Measurements from ENCODE around the gene NANOS3. TPM values are rescaled to one million over a fixed set of nuclear protein-coding genes. Genes with fewer than 3 reads are reported as not detected.

Gene NANOS3
- total and polyA plus RNA-seq, 9 of the 15 experiments (the other 6 are each of a cell fraction or from before 2014, with no cell fraction given): not detected

DNA sequence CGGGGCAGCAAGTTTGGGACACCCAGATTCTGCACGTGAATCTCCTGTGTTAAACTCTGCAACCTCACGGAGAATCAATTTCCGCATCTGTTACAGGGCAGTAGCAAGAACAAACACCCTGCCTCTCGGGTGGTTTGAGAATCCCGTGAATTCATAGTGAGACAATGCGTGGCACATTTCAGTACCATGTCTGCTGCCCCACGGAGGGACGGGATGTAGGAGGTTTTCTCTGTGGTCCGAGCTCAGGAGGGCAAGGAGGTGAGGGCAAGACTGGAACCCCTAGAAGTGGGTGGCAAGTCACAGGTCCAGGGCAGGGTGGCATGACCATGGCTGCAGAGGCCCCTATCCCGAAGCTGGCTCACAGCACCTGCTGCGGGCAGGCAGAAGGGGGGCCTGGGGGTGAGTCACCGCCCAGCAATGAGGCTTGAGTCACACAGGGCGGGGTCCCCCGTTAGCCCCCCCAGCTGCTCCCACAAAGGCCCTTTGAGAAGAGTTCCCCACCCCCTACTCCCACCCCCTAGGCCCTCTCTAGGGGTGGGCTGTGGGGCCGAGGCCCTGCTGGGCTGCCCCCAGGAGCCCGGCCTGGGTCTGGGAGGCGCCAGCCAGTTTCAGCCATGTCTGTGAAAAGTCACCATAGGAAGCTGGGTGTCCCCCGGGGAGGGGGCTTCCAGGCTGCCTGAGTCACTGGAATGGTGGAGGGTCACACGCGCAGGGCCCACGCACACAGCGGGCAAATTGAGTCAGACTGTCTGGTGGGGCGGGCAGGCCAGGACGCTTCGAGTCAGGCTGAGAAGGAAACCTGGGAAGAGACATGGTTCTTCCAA, 25.8 kb upstream of the NANOS3 start (continued):
- TF ChIP-seq HMGN3 (IDR thresholded peaks at IDR 0.05; ENCODE audit: borderline replicate concordance, extremely low read depth, insufficient read length, low read depth, low read length) (peak; percentile 94), CREB3 (tag; conservative IDR thresholded peaks at IDR 0.05; ENCODE audit: low read depth) (peak; percentile 61; the same call in 1 of the 2 replicates), HMG20B (CRISPR knock-in tag; IDR thresholded peaks at IDR 0.05) (no peak), RB1 (IDR thresholded peaks at IDR 0.05; ENCODE audit: low read depth) (no peak; the same call in 1 of the 2 replicates), NCOA1 (IDR thresholded peaks at IDR 0.05; ENCODE audit: low read depth) (peak; percentile 5; the same call in 1 of the 2 replicates), GABPB1 (CRISPR knock-in tag; IDR thresholded peaks at IDR 0.05) (no peak), COPS2 (conservative IDR thresholded peaks at IDR 0.05) (no peak), ZBTB49 (CRISPR knock-in tag; IDR thresholded peaks at IDR 0.05; ENCODE audit: borderline replicate concordance) (no peak), ZNF445 (CRISPR knock-in tag; IDR thresholded peaks at IDR 0.05; ENCODE audit: low read depth) (no peak), TEAD4 (IDR thresholded peaks at IDR 0.05; ENCODE audit: low read length) (peak; percentile 76), TEAD4 (CRISPR knock-in tag; IDR thresholded peaks at IDR 0.05; ENCODE audit: borderline replicate concordance) (no peak), HDAC8 (tag; IDR thresholded peaks at IDR 0.05) (no peak), EGR1 (conservative IDR thresholded peaks at IDR 0.05) (no peak; the same call in 1 of the 2 replicates), STAT6 (CRISPR knock-in tag; IDR thresholded peaks at IDR 0.05) (0 out of 2 replicates have a peak, but pooled peaks have one; percentile 24), HNRNPH1 (optimal IDR thresholded peaks at IDR 0.05; ENCODE audit: low read depth, low read length) (no peak), PHF8 (IDR thresholded peaks at IDR 0.05; ENCODE audit: borderline replicate concordance, low read length) (no peak)
- TF ChIP-seq, protein P1, sequence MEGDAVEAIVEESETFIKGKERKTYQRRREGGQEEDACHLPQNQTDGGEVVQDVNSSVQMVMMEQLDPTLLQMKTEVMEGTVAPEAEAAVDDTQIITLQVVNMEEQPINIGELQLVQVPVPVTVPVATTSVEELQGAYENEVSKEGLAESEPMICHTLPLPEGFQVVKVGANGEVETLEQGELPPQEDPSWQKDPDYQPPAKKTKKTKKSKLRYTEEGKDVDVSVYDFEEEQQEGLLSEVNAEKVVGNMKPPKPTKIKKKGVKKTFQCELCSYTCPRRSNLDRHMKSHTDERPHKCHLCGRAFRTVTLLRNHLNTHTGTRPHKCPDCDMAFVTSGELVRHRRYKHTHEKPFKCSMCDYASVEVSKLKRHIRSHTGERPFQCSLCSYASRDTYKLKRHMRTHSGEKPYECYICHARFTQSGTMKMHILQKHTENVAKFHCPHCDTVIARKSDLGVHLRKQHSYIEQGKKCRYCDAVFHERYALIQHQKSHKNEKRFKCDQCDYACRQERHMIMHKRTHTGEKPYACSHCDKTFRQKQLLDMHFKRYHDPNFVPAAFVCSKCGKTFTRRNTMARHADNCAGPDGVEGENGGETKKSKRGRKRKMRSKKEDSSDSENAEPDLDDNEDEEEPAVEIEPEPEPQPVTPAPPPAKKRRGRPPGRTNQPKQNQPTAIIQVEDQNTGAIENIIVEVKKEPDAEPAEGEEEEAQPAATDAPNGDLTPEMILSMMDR (IDR thresholded peaks at IDR 0.05 in 2 of 3, conservative IDR thresholded peaks at IDR 0.05 in 1 of 3; ENCODE audit: insufficient read depth in 2 of 3, low read depth in 1 of 3, low read length in 3 of 3): no peak
